A673 (cell line): Measurements from ENCODE around the gene WDR55.

Experiments used
- CTCF ChIP-seq: fragments of 300-800, 200-600 bp; sonication (generic); conservative IDR thresholded peaks from 2 replicates; pipeline ENCODE4 v1.5.1; 2017; ENCODE audit warnings: low read depth, mild to moderate bottlenecking, antibody characterized with exemption, low read length, moderate library complexity, mixed read lengths
- EZH2 ChIP-seq: fragments of 200-600 bp; sonication (generic); IDR thresholded peaks from 2 replicates; pipeline ENCODE4 v1.6.1; 2017; ENCODE audit warnings: borderline replicate concordance, low read depth, mild to moderate bottlenecking, mixed read lengths, antibody characterized with exemption, low read length; ENCODE audit not compliant: poor library complexity, severe bottlenecking

GRCh38 chr5:140635291-140636257, 29.1 kb upstream of the WDR55 start:
- TF ChIP-seq CTCF: 0 out of 2 replicates have a peak, but pooled peaks have one; percentile 4
- no peak for TF ChIP-seq EZH2
